GM21390 (cell line): ENCODE data around the gene DLG2.
"Not testable (repeated sequence)": the region's sequence is repeated elsewhere in the genome, so short reads cannot be mapped to it uniquely, and the experiment has no call there.

Experiments used
- ATAC-seq: cut with Tn5 transposase; IDR thresholded peaks from one replicate; pipeline ENCODE4 v1.9.1; 2021; ENCODE audit not compliant: unreplicated experiment

DLG2 gene

GRCh38 chr11:85472953-85473352, 154.2 kb downstream of the DLG2 start:
- no peak for ATAC-seq

GRCh38 chr11:85464283-85464682, 162.9 kb downstream of the DLG2 start:
- ATAC-seq, result no peak

GRCh38 chr11:85459304-85459703, 167.8 kb downstream of the DLG2 start:
- ATAC-seq, result no peak

GRCh38 chr11:85444479-85444878, 182.7 kb downstream of the DLG2 start:
- ATAC-seq, result no peak

- no peak for ATAC-seq
These were observed 186.9 kb downstream of the DLG2 start for GRCh38 chr11:85440273-85440672.

GRCh38 chr11:85438328-85438727, 188.8 kb downstream of the DLG2 start:
- ATAC-seq, result no peak

GRCh38 chr11:85431319-85431718, 195.8 kb downstream of the DLG2 start:
- ATAC-seq, result no peak

- no peak for ATAC-seq
These were observed 203.3 kb downstream of the DLG2 start for GRCh38 chr11:85423794-85424193.

- no peak for ATAC-seq
These were observed 203.8 kb downstream of the DLG2 start for GRCh38 chr11:85423316-85423715.

- no peak for ATAC-seq
These were observed 213.0 kb downstream of the DLG2 start for GRCh38 chr11:85414175-85414574.

GRCh38 chr11:85407648-85408047, 219.5 kb downstream of the DLG2 start:
- ATAC-seq, result no peak

GRCh38 chr11:85406841-85407240, 220.3 kb downstream of the DLG2 start:
- ATAC-seq, result no peak

- no peak for ATAC-seq
These were observed 220.8 kb downstream of the DLG2 start for GRCh38 chr11:85406316-85406715.

GRCh38 chr11:85395515-85396055, 231.6 kb downstream of the DLG2 start:
- ATAC-seq, result not testable (repeated sequence)

GRCh38 chr11:85394283-85394682, 232.9 kb downstream of the DLG2 start:
- ATAC-seq, result no peak

- ATAC-seq, result no peak
These were observed 236.0 kb downstream of the DLG2 start for GRCh38 chr11:85391141-85391540.

GRCh38 chr11:85385547-85385946, 241.6 kb downstream of the DLG2 start:
- ATAC-seq, result no peak

- no peak for ATAC-seq
These were observed 242.0 kb downstream of the DLG2 start for GRCh38 chr11:85385111-85385510.

GRCh38 chr11:85379066-85379465, 248.1 kb downstream of the DLG2 start:
- no peak for ATAC-seq

GRCh38 chr11:85377901-85378300, 249.2 kb downstream of the DLG2 start:
- ATAC-seq, result no peak

GRCh38 chr11:85359859-85360258, 267.3 kb downstream of the DLG2 start:
- no peak for ATAC-seq

- no peak for ATAC-seq
These were observed 271.2 kb downstream of the DLG2 start for GRCh38 chr11:85355921-85356320.

- ATAC-seq, result not testable (repeated sequence)
These were observed 277.6 kb downstream of the DLG2 start for GRCh38 chr11:85349539-85349938.

- ATAC-seq, result no peak
These were observed 278.2 kb downstream of the DLG2 start for GRCh38 chr11:85348945-85349344.
